Progenitor cell of endocrine pancreas (in vitro differentiated cells): ENCODE results near the gene UBTF. TPM values are rescaled to one million over a fixed set of nuclear protein-coding genes. Genes with fewer than 3 reads are reported as not detected.
A peak's percentile ranks its signal among the peaks of the same experiment; 100 is the strongest.

Source experiments
- DNase-seq: peaks from one replicate; pipeline ENCODE4 v3.0.0; 2021; ENCODE audit warnings: low spot score; ENCODE audit not compliant: unreplicated experiment
- H3K27ac Mint-ChIP-seq: 2 replicates; pipeline ENCODE4 v1.8.0; 2021; ENCODE audit warnings: mild to moderate bottlenecking, moderate library complexity, mixed read lengths
- H3K27me3 Mint-ChIP-seq: 2 replicates; pipeline ENCODE4 v1.8.0; 2021; ENCODE audit warnings: mixed read lengths
- H3K36me3 Mint-ChIP-seq: 2 replicates; pipeline ENCODE4 v1.8.0; 2022; ENCODE audit warnings: mixed read lengths; ENCODE audit not compliant: insufficient read depth
- H3K4me1 Mint-ChIP-seq: 2 replicates; pipeline ENCODE4 v1.8.0; 2021; ENCODE audit warnings: low read depth, mixed read lengths
- H3K4me3 Mint-ChIP-seq: 2 replicates; pipeline ENCODE4 v1.8.0; 2021; ENCODE audit warnings: low read depth, mild to moderate bottlenecking, moderate library complexity, mixed read lengths
- H3K9me3 Mint-ChIP-seq: 2 replicates; pipeline ENCODE4 v1.8.0; 2021; ENCODE audit warnings: low read depth, mixed read lengths
- CTCF ChIP-seq: fragments of 200-600 bp; sonication (generic); IDR thresholded peaks from one replicate; pipeline ENCODE4 v1.5.0; 2021; ENCODE audit warnings: antibody characterized with exemption, mild to moderate bottlenecking; ENCODE audit not compliant: unreplicated experiment
- total RNA-seq: library from RNA; stranded (reverse); gene quantifications from 2 replicates; pipeline ENCODE4 v1.2.1, GENCODE V29; 2021

Gene UBTF
- total RNA-seq, 1 donor from 2014 or later: 100 TPM

DNA sequence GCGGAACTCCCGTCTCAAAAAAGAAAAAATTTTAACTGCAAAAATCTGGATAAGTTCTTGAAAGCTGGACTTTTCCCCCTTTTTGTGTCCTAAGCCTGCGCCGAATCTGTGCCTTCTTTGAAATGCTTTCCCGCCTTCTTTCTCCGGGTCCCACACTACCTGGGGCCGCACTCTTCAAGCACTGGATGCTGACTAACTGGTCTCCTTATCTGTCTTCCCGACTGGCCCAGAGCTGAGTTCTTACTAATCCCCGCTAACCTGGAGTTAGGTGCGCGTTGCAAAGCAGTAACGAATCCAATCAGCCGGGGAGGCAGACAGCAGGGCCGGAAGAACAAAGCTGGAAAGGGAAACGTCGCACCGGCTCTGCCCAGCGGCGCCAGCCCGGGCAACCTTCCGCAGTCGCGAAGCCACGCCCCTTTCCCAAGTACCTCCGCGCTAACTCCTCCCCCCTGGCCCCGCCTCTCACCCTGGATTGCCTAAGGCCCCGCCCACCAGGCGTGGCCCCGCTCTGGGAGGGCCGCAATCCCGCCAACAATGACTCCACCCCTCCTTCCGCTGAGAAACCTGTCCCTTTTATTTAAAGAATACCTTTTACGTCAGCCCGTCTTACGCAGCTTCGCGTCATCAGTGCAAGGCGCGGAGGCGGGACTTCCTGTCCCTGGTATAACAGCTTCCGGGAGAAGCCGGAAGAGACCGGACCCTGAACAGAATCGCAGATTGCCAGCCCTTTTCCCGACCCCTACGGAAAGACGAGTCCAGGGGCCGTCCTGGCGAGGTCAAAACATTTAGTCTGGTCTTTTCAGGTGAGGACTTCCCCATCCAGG, 33.0 kb downstream of the UBTF start, which contains the start of gene TMUB2:
Gene TMUB2 (plus strand): TSS at position 666 of the 824 bp plus-strand sequence. CDS start 737 bp downstream, outside the sequence.
- H3K4me3 Mint-ChIP-seq: peak within 1 kb of the TSS; percentile 97
- H3K27ac Mint-ChIP-seq: peak within 1 kb of the TSS; percentile 99
- H3K36me3 Mint-ChIP-seq: peaks cover 14% of the 10 kb centered on the region
- H3K27me3 Mint-ChIP-seq: no peaks in the 10 kb centered on the region
- DNase-seq: peak; percentile 98
- H3K9me3 Mint-ChIP-seq: no peaks in the 10 kb centered on the region
- no peak for TF ChIP-seq CTCF
- H3K4me1 Mint-ChIP-seq: peaks cover 14% of the 10 kb centered on the region

DNA sequence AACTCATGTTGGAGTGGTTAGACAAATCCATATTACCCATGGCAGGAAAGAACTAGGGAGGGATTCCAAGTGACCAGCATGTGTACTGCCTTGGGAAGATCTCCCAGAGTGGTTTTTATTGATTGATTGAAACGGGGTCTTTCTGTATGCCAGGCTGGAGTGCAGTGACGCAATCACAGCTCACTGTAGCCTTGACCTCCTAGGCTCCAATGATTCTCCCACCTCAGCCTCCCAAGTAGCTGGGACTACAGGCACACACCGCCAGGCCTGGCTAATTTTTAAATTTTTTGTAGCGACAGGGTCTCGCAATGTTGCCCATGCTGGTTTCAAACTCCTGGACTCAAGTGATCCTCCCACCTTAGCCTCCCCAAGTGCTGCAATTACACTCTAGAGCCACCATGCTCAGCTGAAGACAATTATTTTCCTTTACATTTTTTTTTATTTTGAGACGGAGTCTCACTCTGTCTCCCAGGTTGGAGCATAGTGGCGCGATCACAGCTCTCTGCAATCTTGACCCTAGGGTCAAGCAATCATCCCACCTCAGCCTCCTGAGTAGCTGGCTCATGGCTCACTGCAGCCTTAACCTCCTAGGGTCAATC, 35.2 kb downstream of the UBTF start:
- DNase-seq: no peak
- Mint-ChIP-seq H3K36me3 (peaks cover 10% of the 10 kb centered on the region), H3K9me3 (no peaks in the 10 kb centered on the region), H3K27me3 (no peaks in the 10 kb centered on the region), H3K4me1 (peaks cover 14% of the 10 kb centered on the region), H3K27ac (peak overlapping the region; percentile 49), H3K4me3 (no peak overlapping the region)
- TF ChIP-seq CTCF: no peak

DNA sequence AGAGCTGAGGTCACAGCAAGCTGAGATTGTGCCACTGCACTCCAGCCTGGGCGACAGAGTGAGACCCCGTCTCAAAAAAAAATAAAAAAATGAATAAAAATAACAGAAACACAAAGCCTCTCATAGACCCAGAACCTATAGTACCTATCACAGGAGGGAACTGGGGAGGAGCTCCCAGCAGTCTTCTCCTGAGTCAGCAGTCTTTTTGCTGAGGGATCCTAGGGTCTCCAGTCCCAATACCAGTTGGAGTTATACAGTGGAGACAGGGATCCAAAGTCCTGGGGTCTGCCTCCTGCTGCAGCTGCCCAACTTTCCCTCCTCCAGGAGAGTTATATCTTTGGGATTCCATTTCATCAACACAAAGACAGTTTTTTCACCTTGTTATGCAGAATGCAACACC, 36.5 kb downstream of the UBTF start:
- H3K27ac Mint-ChIP-seq: no peak overlapping the region
- no peaks in the 10 kb centered on the region for H3K27me3 Mint-ChIP-seq
- no peak for TF ChIP-seq CTCF
- peaks cover 15% of the 10 kb centered on the region for H3K36me3 Mint-ChIP-seq
- no peak overlapping the region for H3K4me3 Mint-ChIP-seq
- H3K4me1 Mint-ChIP-seq: peaks cover 13% of the 10 kb centered on the region
- DNase-seq: no peak
- no peaks in the 10 kb centered on the region for H3K9me3 Mint-ChIP-seq

DNA sequence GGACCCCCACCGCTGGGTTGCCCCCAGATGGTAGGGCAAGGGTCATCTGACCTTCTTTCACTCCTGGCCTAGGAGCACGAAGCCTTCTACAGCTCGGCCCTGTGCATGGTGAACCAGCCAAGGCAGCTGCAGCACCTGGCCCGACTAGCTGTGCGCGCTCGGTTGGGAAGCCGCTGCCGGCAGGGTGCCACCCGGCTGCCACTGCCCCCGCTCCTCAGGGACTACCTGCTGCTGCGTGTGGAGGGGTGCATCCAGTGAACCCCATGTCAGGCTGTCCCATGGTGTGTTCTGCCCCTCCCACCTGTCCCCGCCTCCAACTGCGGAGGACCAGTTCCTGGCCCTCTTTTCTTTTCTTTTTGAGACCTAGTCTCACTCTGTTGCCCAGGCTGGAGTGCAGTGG, 41.3 kb downstream of the UBTF start:
- Mint-ChIP-seq H3K4me3 (no peak overlapping the region), H3K4me1 (no peaks in the 10 kb centered on the region), H3K36me3 (peaks cover 20% of the 10 kb centered on the region), H3K27me3 (no peaks in the 10 kb centered on the region), H3K27ac (no peak overlapping the region), H3K9me3 (no peaks in the 10 kb centered on the region)
- TF ChIP-seq CTCF: no peak
- DNase-seq: no peak

DNA sequence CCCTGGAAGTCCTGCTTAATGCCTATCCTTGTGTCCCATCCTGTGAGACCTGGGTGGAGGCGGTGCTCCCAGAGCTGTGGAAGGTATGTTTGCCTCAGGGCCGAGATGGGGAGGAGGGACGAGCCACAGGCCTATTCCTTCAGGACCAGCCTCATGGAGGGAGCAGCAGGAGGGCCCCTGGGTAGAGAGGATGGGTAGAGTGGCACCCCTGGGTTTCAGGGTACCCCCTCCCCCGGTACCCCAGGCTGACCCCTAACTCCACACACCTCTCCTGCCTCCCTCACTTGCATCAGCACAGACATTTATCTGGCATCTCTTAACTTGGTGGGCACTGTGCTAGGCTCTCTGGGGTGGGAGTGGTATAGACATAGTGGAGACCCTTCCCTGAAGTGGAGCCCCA, 41.8 kb downstream of the UBTF start:
- H3K36me3 Mint-ChIP-seq: peaks cover 20% of the 10 kb centered on the region
- H3K4me1 Mint-ChIP-seq: no peaks in the 10 kb centered on the region
- no peak overlapping the region for H3K4me3 Mint-ChIP-seq
- DNase-seq: no peak
- peak overlapping the region; percentile 24 for H3K27ac Mint-ChIP-seq
- no peaks in the 10 kb centered on the region for H3K9me3 Mint-ChIP-seq
- no peaks in the 10 kb centered on the region for H3K27me3 Mint-ChIP-seq
- TF ChIP-seq CTCF: no peak
